NCI-H1048 (cell line): ENCODE data around the gene PRKCE.
"Not testable (repeated sequence)": the region's sequence is repeated elsewhere in the genome, so short reads cannot be mapped to it uniquely, and the experiment has no call there.

Experiments
- DNase-seq: peaks from one replicate; lab custom pipeline; 2025; lab: John Stamatoyannopoulos, UW

The PRKCE gene

GRCh38 chr2:45837812-45838341 lies 186.4 kb downstream of the PRKCE start:
- DNase-seq, result no peak

GRCh38 chr2:45839508-45840251 lies 188.2 kb downstream of the PRKCE start:
- DNase-seq, result no peak

- DNase-seq, result no peak
Measured at GRCh38 chr2:45840481-45840880, 189.0 kb downstream of the PRKCE start.

- DNase-seq, result no peak
Measured at GRCh38 chr2:45841752-45842407, 190.4 kb downstream of the PRKCE start.

- DNase-seq, result no peak
Measured at GRCh38 chr2:45843136-45843535, 191.7 kb downstream of the PRKCE start.

- no peak for DNase-seq
Measured at GRCh38 chr2:45844796-45845457, 193.5 kb downstream of the PRKCE start.

- DNase-seq, result no peak
Measured at GRCh38 chr2:45845566-45845965, 194.1 kb downstream of the PRKCE start.

- no peak for DNase-seq
Measured at GRCh38 chr2:45849491-45850283, 198.2 kb downstream of the PRKCE start.

- DNase-seq, result no peak
Measured at GRCh38 chr2:45850558-45850957, 199.1 kb downstream of the PRKCE start.

- DNase-seq, result no peak
Measured at GRCh38 chr2:45851111-45851510, 199.6 kb downstream of the PRKCE start.

GRCh38 chr2:45851576-45852304 lies 200.3 kb downstream of the PRKCE start:
- DNase-seq, result no peak

GRCh38 chr2:45852450-45853150 lies 201.1 kb downstream of the PRKCE start:
- no peak for DNase-seq

- no peak for DNase-seq
Measured at GRCh38 chr2:45855374-45855773, 203.9 kb downstream of the PRKCE start.

GRCh38 chr2:45856391-45857274 lies 205.2 kb downstream of the PRKCE start:
- no peak for DNase-seq

- no peak for DNase-seq
Measured at GRCh38 chr2:45857275-45857609, 205.8 kb downstream of the PRKCE start.

- DNase-seq, result no peak
Measured at GRCh38 chr2:45857867-45858520, 206.5 kb downstream of the PRKCE start.

GRCh38 chr2:45858872-45859271 lies 207.4 kb downstream of the PRKCE start:
- DNase-seq, result not testable (repeated sequence)

- no peak for DNase-seq
Measured at GRCh38 chr2:45859682-45860081, 208.2 kb downstream of the PRKCE start.
